C4-2B (cell line): ENCODE measurements around the gene MSI2.

ENCODE experiments used
- ZFX ChIP-seq: fragments of 450-650 bp; IDR thresholded peaks from 2 replicates; pipeline ENCODE4 v1.6.1; 2017
- TF ChIP-seq, protein P1 (sequence below): fragments of 450-650 bp; conservative IDR thresholded peaks from 2 replicates; pipeline ENCODE4 v1.5.1; 2017; ENCODE audit warnings: mild to moderate bottlenecking

DNA sequence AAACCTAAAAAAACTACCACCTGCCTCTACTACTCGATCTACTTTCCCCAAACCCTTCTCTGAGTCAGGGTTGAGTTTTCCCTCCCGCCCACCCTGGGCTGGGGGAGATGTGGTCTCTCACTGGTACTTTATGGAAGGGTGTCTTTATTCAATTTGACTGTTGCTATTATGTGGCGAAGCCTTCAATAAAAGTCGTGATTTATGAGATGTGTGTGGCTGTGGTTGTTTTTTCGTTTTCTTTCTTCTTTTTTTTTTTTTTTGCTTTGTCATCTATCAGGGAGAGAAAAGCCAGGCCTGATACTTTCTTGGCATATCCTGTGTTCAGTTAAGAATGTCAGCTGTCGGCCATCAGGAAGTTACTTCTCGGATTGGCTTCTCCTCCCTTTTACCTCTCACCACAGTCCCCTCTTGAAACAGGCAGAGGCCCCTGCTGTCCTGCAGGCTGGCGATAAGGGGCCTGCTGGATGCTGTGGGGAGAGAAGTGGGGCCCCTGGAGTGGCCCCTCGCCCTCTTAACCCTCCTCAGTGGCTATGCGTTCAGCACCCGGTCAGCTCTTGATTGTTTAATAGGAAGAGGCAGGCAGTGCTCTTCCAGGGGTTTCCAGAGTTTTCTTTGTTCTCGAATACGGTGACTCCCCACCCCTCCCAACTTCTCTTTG, 123.0 kb downstream of the MSI2 start:
- TF ChIP-seq, protein P1, sequence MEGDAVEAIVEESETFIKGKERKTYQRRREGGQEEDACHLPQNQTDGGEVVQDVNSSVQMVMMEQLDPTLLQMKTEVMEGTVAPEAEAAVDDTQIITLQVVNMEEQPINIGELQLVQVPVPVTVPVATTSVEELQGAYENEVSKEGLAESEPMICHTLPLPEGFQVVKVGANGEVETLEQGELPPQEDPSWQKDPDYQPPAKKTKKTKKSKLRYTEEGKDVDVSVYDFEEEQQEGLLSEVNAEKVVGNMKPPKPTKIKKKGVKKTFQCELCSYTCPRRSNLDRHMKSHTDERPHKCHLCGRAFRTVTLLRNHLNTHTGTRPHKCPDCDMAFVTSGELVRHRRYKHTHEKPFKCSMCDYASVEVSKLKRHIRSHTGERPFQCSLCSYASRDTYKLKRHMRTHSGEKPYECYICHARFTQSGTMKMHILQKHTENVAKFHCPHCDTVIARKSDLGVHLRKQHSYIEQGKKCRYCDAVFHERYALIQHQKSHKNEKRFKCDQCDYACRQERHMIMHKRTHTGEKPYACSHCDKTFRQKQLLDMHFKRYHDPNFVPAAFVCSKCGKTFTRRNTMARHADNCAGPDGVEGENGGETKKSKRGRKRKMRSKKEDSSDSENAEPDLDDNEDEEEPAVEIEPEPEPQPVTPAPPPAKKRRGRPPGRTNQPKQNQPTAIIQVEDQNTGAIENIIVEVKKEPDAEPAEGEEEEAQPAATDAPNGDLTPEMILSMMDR: no peak
- no peak for TF ChIP-seq ZFX
